HG02759 (cell line): ENCODE data around the gene LRP4.
A peak's percentile ranks its signal among the peaks of the same experiment; 100 is the strongest.

Experiments used
- ATAC-seq: cut with Tn5 transposase; IDR thresholded peaks from one replicate; pipeline ENCODE4 v1.9.1; 2021; ENCODE audit warnings: mild to moderate bottlenecking, moderate library complexity; ENCODE audit not compliant: unreplicated experiment

Gene LRP4

DNA sequence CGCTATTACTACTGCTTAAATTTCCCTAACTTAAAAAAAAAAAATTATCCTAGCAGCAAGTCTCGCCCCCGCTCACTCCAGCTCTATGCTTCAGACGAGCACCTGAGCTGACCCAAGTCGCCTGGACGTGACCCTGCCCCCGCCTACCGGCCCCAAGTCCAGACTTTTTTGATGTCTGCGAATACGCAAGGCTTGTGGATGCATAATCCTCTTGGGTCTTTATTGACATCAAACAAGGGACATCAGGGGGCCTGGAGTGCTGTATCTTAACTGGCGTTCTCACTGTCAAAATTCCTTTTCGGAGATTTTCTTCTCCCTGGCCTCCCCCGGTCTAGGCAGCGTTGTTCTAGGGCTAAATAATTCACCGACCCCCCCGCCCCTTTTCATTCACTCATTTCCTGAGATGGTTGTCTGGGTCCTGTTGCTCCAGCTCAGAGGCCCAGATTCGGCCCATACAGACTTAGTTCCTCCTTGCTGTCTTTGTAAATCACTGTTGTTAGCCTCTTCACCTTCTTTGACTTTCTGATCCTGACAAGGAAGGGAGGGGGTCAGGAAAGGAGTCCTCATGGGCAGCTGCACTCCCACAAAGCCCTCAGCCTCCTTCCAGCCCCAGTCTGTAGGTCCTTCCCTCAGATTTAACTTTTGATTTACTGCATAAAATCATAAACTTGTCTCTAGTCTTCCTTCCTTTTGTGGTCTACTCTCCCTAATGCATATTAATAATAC is 601 bp upstream of the LRP4 start:
- ATAC-seq = peak; percentile 5

DNA sequence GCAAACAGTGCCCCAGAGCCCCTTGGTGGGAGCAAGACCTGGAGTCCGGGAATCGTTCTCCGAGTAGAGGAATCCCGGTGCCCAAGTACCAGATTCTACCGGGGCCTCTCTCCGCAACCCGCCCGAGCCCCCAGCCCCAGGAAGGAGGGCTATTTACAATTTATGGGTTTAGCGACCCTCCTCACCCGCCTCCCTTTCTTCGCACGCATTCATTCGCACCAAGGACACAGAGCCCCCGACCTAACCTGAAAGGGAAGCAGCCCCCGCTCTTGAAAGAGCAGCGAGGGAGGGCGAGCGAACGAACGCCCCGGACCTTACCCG is 628 bp downstream of the LRP4 start:
- ATAC-seq = no peak

DNA sequence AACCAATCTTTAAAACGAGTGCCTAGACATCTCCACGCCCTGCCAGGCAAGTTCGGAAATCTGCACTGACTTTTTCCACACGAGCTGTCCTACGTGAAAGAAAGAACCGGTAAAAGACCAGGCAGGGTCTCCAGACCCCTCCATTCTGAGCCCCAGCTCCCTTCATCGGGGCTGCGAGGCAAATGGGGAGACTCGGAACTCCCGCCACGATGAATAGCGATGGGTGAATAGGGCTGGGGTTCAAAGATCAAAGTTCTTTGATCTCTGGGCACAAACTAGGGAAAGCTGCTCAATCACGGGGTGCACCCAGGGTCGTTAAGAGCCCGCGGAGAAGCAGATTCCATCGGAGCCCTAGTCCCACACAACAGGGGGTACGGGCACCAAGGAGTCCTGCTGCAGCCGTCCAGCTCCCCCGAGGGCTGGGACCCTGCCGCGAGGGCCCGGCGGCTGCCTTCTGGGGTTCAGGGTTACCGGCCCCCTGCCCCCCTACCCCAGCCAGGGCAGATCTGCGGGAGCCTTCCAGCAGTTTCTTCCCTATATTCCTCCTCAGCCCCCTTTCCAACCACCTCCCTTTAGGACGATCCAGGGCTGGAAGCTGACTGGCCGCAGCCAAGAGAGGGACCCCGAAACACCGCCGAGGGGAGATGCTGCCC is 1.1 kb downstream of the LRP4 start:
- ATAC-seq = no peak

DNA sequence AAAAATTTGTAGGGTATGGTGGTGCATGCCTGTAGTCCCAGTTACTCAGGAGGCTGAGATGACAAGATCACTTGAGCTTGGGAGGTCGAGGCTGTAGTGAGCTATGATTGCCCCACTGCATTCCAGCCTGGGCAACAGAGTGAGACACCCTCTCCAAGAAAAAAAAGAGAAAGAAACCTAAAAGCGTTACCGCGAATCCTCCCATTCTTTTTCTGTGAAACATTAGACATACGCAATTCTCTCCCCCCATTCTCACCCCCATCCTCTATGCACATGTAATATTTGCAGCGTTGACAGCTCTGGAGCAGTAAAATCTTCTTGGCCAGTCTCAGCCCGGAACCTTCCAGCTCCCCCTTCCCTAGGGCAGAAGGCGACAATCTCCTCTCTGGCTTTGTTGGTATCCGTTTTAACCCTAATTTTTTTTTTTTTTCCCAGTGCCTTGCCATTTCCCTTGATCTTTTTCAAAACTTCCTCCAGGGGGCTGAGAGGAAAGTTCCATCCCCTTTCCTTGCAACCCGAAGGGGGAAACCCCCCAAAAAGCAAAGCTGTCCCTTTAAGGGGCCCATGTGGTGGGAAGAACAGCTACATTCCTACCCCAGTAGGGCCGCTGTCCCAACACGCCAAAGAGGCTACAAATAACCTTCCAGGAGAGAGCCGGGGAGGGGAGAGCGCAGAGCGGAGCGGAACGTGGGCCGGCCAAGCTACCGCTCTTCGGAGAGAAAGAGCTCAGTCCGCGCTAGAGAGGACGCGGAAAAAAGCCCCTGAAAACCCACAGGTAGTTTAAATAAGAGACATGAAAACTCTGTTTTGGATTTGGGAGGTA is 1.9 kb downstream of the LRP4 start:
- ATAC-seq = no peak

DNA sequence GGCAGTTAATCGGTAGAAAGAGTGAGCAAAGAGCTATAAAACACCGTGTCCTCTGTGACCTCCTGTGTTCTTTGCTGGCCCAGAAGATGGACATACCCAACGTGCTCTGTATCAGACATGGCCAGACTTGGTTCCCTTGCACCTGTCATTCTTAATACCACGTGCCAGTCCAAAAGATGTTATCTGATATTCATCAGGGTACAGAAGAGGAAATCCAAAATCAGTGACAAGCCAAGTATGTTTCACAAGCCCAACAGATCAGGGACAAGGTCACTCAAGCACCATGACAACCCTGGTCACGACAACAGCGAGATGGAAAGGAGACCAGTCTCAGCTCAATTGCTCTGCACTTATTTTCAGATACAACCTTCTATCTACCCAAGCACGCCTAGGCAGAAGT is 3.4 kb downstream of the LRP4 start:
- ATAC-seq = no peak

DNA sequence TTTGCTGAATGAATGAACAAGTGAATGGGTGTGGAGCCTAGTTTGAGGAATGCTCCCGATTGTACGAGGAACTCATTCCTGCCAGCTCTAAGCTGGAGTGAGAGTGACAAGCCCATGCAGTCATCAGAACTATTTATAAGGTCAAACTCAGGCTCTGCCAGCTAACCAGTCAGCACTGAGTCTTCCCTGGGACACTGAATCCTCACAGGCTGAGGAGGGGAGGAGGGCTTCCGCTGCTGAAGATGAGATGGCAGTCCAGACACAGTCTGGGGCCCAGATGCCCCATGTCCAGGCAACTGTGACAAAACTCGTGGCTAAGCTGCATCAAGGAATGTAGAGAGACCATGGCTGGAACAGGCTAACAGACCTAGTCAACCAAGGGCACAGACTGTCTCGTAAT is 4.0 kb downstream of the LRP4 start:
- no peak for ATAC-seq

DNA sequence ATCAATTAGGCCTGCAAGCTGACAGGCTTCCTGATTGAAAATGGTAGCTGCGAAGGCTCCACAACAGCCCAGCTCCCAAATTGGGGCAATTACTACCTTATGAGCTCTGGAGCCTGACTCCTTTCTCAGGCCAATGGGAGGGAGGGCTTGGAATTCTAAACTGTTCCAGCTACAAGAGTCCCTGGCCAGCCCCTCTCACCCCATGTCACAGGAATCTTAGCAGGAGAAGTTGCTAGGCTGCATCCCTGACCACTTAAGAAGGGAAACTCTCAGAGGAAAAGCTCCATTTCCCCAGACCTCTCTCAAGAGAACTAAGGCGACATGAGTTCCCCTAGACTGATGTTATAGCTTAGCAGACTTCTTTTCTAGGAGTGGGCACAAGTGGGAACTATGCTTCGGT is 4.9 kb downstream of the LRP4 start:
- no peak for ATAC-seq

DNA sequence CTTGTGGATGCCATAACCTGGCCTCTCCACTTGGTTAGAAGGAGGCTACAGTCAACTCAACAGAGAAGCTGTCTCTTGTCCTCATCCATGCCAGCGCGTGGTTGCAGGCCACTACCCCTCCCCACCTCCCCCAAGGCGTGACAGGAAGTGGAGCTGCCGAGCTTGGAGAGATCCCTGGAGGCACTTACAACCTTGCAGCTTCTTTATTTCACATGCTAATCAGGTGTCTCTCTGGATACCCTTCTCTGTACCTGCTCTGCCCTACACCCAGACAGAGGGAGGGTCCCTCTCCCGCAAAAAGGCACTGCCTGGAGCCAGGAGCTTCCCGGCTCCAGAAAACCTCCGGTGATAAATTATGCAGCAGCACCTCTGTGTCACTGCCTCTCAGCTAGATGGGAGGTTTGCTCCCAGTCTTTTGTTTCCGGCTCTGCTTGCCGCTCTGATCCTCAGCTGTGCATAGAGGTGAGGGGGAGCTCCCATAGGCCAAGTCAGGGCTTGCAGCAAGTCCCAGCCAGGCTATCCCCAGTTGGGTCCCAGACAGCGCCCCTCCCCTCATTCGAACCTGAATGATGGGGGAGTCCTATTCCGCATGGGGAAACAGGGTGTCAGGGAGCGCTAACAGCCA is 5.7 kb downstream of the LRP4 start:
- ATAC-seq = no peak

DNA sequence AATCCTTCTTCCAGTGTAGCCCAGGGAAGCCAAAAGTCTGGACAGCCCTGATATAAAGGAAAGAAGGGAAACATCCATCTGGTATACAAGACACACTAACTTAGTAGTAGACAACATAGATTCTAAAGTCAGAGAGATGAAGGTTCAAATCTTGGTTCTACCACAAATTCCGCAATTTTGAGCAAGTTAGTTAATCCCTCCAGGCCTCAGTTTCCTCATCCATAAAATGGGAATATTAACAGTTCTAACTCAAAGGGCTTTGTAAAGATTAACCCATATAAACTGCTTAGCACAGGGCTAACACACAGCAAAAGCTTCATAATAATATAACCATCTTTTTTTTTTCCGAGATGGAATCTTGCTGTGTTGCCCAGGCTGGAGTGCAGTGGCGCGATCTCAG is 10.7 kb downstream of the LRP4 start:
- ATAC-seq = no peak

DNA sequence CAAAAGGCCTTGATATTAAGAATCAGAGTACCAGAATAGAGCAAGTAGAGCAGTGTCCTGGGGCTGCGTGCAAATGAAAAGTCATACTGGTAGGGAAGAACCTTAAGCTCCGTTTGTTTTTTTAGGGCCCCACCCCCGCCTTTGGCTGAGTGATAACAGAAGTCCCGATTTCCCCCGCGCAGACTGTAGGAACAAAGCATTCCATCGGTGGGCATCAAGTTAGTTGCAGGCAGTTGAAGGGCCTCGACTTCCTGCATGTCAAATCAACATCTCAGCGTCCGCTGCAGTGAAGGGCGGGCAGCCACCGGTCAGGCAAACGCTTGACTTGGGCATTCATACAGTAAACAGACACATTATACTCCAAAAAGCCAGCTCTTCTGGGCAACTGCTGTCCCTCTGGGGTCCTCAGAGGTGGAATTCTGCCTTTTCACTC is 11.7 kb downstream of the LRP4 start:
- ATAC-seq = no peak

DNA sequence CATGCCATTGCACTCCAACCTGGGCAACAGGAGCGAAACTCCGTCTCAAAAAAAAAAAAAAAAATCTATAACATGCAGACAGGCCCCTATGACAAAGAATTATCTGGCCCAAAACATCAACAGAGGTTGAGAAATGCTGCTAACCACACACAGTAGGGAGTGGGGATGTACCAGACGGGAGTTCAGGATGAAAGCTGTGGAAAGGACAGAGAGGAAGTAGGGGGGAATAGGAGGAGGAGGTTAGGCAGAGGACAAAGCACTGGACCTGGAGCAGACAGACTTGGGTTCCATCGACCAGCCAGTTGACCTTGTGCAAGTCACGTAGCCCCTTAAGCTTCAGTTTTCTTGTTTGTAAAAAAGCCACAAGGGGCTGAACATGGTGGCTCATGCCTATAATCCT is 12.5 kb downstream of the LRP4 start:
- no peak for ATAC-seq

DNA sequence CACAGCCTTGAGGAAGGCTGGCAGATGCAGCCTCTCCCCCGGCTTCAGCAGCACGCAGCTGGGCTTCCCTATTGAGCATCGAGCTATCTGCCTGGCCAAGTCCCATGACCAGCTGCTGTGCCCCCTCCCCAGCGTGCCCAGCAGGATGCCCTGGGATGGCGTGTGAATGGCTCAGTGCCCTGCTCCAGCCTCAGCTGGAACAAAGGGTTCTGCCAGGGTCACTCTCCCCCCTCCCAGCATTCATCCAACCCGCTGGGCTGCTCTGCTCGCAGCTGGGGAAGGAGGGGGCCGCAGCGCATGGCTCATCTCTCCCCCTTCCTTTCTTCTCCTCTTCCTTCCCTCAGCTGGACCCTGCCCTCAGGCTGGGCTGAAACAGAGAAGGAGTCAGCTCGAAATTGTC is 14.5 kb downstream of the LRP4 start:
- no peak for ATAC-seq

DNA sequence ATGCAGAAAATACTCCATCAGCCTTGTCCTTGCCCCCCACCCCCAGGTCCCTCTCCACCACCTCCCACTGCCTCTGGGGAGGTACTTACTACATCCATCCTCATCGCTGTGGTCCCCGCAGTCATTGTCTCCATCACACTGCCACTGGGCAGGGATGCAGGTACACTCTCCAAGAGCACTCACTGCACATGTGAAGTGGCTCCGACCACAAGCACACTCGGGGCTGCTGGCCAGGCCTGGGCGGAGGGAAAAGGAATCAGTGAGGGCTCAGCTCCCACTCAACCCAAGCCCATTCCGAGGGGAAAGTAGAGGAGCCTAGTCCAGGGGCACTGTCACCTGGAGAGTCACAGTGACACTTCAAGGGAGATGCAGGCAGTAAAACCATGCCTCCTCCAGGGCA is 15.7 kb downstream of the LRP4 start:
- ATAC-seq = no peak

DNA sequence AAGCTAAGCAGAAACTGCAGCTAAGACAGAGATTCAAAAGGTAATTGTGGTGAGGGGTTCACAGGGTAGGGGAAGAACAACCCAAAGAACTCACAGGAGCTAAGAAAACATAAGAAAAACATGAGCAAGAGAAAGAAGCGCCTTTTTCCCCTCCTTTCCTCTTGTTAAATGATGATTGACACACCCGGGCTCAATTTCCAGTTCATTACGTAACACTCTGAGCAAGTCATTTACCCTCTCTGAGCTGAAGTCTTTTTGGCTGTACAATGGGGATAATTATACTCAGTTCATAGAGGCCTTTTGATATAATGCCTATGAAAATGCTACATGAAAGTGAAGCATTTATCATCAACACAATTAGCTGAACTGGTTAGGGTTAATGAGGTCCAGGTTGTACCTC is 17.2 kb downstream of the LRP4 start:
- no peak for ATAC-seq

DNA sequence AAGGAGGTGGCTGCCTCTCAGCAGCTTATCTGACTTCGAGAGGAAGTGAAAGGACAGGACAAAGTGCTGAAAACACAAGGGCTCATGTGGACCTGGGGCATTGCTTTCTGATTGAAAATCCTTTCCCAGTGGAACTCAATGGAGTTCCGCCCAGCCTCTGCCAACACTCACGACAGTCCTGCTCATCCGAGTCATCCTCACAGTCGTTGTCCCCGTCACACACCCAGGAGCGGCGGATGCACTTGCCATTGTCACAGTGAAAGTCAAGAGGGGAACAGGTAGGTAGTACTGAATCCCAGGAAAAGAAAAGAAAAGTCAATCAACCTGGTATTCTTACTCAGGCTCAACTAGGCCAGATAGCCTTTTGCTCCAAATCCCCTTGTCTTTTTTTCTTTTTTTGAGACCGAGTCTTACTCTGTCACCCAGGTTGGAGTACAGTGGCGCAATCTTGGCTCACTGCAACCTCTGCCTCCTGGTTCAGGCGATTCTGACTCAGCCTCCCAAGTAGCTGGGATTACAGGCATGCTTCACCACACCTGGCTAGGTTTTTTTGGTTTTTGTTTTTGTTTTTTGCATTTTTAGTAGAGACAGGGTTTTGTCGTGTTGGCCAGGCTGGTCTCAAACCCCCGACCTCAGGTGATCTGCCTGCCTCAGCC is 18.1 kb downstream of the LRP4 start:
- no peak for ATAC-seq

DNA sequence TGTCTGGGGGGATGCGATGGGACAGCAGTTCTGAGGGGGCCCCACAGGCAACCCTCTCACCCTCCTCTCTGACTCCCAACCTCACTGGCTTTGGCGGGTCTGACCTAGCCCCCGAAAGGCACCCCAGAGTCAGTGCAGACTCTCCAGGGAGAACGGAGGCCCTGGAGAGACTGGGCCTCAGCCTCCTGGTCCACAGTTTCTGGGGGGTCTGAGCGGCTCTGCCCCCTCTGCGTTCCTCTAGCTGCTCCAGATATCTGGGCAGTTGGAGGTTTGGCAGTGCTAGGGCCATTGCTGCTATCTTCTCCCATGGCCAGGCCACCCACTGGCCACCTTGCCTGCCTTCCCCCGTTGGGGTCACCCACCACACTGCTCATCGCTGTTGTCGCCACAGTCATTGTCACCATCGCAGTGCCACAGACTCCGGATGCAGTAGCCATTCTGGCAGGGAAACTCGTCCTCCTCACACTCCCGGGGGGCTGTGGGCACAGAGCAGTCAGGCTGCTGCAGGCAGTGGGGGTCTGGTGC is 18.8 kb downstream of the LRP4 start:
- ATAC-seq = no peak

DNA sequence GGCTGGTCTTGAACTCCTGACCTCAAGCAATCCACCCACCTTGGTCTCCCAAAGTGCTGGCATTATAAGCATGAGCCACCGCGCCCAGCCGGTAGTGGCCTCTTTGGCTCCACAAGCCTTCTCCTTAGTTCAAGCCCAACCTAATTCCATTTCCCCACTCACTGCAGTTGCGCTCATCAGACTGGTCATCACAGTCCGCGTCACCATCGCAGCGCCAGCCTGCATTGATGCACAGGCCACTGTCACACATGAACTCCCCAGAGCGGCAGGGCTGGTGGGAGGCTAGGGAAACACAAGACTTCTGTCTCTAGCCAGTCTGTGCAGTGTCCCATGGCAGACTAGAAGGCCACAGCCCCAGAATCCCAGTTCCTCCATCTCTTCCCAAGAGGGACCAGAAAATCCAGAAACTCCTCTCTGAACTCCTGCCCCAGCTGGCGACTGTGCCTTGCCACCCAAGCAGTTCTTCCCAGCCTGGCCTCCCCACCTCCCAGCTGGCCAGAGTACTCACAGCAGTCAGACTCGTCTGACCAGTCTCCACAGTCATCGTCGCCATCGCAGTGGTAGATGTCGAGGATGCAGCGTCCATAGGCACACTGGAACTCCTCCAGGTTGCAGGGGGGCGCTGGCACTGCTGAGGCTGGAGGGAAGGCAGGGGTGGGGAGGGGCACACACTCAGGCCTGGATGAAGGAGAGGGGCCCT is 19.8 kb downstream of the LRP4 start:
- ATAC-seq = no peak

DNA sequence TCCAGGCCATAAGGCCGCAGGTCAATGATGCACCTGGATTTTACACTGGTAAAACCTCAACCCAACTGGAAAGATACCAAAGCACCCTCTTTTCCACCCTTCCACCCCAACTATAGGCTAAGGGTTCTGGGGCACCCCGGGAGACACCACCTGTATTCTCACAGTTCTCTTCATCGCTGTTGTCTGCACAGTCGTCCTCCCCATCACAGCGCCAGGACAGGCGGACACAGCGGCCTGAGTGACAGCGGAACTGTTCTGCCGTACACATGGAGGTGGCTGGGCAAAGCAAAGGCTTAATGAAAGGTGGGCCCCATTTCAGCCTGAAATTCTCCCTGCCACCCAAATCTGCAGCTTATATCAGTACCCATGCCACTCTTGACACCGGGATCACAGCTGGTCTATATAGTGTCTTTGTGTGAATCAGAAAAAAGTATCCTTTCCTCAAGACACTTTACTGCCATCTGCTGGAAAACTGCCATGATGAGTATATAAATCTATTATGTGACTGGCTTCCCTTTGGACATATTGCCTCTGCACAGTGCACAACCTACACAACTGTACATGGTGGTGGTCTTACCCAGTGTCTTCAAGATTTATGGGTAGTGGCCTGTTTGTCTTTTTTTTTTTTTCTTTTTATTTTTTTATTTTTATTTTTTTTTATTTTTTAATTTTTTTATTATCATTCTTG is 21.5 kb downstream of the LRP4 start:
- no peak for ATAC-seq

DNA sequence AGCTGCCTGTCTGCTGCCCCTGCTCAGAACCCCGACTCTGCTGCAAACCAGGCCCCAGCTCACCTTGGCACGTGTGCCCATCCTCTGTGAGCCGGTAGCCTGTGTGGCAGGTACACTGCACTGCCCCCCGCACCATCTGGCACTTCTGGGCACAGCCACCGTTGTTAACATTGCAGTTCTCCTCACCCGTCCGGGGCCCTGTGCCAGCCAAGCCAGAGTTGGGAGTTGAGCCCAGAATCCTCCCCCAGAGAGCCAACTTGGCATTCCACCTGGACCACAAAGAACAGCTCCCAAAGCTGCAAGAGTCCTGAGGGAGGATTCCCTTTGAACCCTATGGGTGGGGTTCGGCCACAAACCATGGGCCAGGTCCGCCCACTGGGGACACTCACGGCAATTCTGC is 22.5 kb downstream of the LRP4 start:
- ATAC-seq = no peak

DNA sequence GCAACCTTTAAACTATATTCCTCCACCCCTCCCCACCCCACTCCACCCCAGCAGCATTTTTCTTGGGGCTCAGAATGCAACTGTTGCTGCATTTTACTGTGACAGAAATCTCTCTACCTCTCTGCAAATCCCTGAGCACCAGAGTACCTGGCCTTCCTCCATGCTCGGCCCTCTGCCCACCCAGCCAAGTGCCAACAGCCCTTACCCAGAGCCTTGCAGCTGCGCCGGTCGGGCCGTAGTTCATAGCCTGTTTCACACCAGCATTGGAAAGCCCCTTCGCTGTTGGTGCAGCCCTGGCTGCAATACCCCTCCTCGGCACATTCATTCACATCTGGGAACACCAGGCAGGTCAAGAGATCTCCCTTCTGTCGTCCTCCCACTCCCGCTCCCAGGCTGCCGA is 23.4 kb downstream of the LRP4 start:
- no peak for ATAC-seq
